GM04503 (cell line): ENCODE data around the gene BRCA1.
A peak's percentile ranks its signal among the peaks of the same experiment; 100 is the strongest.
"Not testable (repeated sequence)": the region's sequence is repeated elsewhere in the genome, so short reads cannot be mapped to it uniquely, and the experiment has no call there.

Experiments used
- DNase-seq: peaks from one replicate; pipeline ENCODE4 v3.0.0-alpha.2; 2012; ENCODE audit warnings: low read depth

Gene BRCA1

DNA sequence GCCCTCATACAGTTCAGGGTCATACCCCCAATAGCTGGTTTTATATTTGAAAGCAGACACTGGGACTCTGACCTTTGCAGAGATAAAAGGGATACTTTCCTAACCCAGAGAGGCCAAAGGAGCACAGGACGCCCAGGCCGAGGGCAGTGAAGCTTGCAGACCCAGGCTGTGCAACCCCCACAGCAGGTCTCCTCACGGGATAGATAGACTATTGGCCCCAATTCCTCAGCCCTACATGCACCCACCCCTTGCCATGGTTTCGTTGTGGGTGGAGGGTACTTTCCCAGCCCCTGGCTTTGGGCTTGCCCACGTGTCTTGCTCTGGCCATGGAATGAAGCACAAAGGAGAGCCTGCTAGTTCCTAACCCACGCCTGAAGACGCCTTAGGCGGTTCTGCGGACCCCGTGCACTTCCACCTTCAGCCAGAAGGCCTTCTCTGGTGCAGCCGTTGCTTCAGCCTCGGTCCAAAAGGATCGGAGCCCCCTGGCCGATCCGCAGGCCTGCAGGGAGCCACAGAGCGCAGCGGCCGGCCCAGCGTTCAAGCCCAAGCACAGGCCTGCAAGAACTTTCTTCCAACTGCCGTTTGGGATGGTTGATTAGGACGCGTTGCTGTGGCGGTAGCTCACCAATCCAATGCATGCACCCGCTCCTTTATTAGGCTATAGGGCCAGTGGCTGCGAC, 9.8 kb upstream of the BRCA1 start:
- no peak for DNase-seq

- DNase-seq: not testable (repeated sequence)
Measured at GRCh38 chr17:43133439-43133838, 8.3 kb upstream of the BRCA1 start.

DNA sequence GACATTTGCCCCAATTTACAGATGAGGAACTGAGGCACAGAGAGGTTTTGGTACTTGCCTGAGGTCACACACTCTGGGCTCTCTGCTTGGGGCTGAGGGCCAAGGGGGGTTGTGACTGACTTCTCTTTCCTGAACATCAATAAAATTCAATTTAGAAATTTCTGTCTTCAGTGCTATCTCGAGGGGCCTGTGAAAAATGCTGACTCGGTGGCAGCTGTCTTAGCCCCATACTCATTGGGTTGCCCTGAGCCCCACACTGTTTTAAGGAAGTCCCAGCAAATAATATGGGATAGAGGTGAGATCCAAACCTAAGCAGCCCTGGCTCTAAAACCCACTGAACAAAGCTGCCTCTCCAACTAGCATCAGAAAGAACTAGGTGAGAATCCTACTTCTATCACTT, 7.0 kb upstream of the BRCA1 start:
- DNase-seq: no peak

DNA sequence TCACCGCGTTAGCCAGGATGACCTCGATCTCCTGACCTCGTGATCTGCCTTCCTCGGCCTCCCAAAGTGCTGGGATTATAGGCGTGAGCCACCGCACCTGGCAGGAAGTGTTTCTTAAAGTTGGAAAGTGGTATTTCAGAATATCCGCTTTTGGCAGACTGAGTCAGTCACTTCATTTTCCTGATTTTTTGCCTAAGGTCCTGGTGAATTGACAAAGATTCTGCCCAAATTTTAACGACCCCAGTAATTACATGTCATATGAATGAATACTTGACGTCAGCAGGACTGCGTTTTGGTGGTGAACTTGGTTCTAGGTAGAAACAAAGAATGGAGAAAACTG, 4.5 kb upstream of the BRCA1 start:
- DNase-seq: no peak

- DNase-seq: not testable (repeated sequence)
Measured at GRCh38 chr17:43127333-43127876, 2.2 kb upstream of the BRCA1 start.

GRCh38 chr17:43126911-43127290, 1.7 kb upstream of the BRCA1 start:
- no peak for DNase-seq

DNA sequence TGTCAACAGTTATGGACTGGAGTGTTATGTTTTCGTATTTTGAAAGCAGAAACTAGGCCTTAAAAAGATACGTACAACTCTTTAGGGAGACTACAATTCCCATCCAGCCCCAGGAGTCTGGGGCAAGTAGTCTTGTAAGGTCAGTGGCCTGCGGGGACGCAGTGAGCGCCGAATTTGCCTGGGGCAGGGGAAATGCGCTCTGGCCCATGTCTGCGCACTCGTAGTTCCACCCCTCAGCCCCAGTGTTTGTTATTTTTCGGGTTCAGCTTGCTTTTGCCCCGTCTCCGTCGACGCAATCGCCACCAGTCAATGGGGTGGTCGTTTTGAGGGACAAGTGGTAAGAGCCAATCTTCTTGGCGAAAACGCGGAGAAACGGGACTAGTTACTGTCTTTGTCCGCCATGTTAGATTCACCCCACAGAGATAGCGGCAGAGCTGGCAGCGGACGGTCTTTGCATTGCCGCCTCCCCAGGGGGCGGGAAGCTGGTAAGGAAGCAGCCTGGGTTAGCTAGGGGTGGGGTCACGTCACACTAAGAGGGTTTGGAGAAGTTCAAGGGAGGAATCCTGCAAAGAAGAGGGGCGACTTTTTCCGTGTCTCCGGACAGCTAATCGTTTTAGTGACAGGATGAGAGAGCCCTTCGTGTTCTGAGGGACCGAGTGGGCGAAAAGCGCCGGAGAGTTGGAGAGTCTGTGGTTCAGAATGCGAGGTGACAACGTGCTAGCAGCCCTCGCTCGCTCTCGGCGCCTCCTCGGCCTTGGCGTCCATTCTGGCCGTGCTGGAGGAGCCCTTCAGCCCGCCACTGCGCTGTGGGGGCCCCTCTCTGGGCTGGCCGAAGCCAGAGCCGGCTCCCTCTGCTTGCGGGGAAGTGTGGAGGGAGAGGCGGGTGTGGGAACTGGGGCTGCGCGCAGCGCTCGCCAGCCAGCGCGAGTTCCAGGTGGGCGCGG, 1.1 kb upstream of the BRCA1 start:
- no peak for DNase-seq

GRCh38 chr17:43118679-43119615, 6.2 kb downstream of the BRCA1 start:
- no peak for DNase-seq

DNA sequence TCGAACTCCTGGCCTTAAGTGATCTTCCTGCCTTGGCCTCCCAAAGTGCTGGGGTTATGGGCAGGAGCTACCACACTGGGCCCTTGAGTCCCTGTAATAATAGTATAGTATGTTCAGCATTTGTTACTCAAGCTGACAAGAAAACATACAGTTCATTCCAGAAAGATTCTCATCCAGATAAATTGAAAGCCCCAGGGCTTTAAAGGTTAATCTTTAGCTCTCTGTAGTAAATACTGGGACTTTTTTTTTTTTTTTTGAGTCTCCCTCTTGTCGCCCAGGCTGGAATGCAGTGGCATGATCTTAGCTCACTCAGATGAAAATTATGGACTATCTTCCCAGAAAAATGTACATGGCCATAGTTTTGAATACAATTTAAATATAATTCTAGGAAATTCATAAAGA, 11.0 kb downstream of the BRCA1 start:
- no peak for DNase-seq

- no peak for DNase-seq
Measured at GRCh38 chr17:43106552-43106951, 18.6 kb downstream of the BRCA1 start.

- DNase-seq: no peak
Measured at GRCh38 chr17:43105146-43105545, 20.0 kb downstream of the BRCA1 start.

DNA sequence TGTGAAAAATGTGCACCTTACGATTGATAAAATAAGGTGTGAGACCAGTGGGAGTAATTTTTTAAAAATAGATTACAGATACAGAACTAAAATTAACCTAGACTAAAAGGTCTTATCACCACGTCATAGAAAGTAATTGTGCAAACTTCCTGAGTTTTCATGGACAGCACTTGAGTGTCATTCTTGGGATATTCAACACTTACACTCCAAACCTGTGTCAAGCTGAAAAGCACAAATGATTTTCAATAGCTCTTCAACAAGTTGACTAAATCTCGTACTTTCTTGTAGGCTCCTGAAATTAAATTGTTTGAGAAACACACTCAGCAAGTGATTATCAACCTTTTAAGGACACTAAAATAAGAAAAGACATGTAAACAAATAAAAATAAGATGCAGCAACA, 20.5 kb downstream of the BRCA1 start:
- no peak for DNase-seq

DNA sequence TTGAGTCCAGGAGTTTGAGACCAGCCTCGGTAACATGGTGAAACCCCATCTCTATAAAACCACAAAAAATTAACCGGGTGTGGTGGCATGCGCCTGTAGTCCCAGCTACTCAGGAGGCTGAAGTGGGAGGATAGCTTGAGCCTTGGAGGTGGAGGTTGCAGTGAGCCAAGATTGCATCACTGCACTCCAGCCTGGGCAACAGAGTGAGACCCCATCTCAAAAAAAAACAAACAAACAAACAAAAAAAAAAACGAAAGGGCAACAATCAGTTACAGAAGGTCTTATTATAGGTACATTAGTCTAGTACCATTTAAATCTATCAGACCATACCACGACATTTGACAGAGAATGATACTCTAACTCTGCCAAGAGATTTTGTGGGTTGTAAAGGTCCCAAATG, 29.8 kb downstream of the BRCA1 start:
- not testable (repeated sequence) for DNase-seq

DNA sequence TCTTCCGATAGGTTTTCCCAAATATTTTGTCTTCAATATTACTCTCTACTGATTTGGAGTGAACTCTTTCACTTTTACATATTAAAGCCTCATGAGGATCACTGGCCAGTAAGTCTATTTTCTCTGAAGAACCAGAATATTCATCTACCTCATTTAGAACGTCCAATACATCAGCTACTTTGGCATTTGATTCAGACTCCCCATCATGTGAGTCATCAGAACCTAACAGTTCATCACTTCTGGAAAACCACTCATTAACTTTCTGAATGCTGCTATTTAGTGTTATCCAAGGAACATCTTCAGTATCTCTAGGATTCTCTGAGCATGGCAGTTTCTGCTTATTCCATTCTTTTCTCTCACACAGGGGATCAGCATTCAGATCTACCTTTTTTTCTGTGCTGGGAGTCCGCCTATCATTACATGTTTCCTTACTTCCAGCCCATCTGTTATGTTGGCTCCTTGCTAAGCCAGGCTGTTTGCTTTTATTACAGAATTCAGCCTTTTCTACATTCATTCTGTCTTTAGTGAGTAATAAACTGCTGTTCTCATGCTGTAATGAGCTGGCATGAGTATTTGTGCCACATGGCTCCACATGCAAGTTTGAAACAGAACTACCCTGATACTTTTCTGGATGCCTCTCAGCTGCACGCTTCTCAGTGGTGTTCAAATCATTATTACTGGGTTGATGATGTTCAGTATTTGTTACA, 30.9 kb downstream of the BRCA1 start:
- DNase-seq: peak; percentile 58

DNA sequence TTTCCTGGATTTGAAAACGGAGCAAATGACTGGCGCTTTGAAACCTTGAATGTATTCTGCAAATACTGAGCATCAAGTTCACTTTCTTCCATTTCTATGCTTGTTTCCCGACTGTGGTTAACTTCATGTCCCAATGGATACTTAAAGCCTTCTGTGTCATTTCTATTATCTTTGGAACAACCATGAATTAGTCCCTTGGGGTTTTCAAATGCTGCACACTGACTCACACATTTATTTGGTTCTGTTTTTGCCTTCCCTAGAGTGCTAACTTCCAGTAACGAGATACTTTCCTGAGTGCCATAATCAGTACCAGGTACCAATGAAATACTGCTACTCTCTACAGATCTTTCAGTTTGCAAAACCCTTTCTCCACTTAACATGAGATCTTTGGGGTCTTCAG, 32.3 kb downstream of the BRCA1 start:
- DNase-seq: peak; percentile 53

DNA sequence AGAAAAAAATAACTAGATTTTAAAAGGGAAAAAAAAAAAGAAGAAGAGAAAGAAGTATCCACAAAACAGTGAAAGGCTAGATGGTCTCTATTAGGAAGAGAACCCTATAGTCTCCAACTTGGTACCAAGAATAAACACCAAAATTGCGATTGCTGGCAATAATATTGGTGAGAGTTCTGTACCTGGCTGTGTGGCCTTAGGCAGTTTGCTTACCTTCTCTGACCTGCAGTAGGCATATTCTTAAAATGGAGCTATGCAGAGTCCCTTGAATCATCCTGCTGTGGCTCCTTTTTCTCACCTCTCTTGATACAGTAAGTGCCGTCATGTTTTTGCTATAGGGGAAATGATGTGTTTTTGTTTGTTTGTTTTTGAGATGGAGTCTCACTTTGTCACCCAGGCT, 35.1 kb downstream of the BRCA1 start:
- DNase-seq: no peak

DNA sequence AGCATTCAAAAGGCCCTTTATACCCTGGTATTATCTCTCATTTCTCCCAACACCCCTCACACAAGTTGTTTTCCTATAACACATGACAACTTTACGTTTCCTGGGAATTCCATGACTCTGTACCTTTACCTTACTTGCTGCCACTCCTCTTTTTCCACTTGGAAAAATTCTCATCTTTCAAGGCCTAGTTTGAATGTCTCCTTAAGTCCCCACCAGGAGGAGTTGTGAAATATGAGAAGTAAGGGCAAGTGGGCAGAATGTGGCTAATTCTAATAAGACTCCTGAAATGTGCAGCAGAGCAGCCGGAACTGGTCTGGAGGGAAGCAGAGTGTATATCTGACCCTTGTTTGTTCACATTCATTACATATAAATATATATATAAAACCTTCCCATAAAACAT, 39.7 kb downstream of the BRCA1 start:
- DNase-seq: no peak

DNA sequence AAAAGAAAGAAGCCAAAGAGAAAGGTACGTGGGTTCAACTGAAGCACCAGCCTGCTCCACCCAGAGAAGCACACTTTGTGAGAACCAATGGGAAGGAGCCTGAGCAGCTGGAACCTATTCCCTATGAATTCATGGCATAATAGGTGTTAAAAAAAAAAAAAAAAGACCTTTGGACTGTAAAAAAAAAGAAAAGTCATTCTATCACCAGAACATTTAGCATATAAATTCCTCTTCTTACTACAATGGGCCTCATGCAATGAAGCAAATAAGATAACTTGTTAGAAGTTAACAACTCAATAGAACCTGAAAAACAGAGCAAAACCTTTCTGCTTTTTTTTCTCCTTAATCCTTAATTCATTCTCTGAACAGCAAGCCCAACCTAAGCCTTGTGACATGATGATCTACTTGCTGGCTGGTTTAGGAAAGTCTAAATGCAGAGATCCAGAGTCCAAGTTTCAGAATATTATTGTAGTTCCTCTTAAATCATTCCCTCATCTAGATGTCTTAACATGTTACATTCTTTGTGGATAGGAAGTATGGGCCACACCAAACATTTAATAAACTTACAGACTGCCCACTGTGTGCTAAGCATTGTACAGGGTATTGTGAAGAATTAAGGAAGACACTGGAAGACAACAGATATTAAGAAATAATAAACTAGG, 45.4 kb downstream of the BRCA1 start:
- DNase-seq: no peak

DNA sequence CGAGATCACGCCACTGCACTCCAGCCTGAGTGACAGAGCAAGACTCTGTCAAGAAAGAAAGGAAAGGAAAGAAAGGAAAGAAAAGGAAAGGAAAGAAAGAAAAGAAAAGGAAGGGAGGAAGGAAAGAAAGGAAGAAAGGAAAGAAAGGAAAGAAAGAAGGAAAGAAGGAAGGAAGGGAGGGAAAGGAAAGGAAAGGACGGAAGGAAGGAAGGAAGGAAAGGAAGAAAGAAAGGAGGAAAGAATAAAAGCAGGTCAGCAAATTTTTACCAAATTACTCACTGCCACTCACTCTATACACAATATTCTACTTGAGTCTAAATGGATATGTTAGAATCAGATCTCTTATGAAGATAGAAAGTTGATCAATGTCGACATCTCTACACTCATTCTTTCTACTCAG, 50.3 kb downstream of the BRCA1 start:
- DNase-seq: no peak

DNA sequence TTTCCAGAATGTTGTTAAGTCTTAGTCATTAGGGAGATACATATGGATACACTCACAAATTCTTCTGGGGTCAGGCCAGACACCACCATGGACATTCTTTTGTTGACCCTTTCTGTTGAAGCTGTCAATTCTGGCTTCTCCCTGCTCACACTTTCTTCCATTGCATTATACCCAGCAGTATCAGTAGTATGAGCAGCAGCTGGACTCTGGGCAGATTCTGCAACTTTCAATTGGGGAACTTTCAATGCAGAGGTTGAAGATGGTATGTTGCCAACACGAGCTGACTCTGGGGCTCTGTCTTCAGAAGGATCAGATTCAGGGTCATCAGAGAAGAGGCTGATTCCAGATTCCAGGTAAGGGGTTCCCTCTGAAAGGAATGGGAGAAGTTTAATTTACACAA, 54.3 kb downstream of the BRCA1 start:
- no peak for DNase-seq

GRCh38 chr17:43070257-43070656, 54.9 kb downstream of the BRCA1 start:
- no peak for DNase-seq
